Gastroesophageal sphincter (tissue), 4 donors: ENCODE measurements around the gene PIK3R1. TPM values are rescaled to one million over a fixed set of nuclear protein-coding genes. Genes with fewer than 3 reads are reported as not detected.

ENCODE experiments used
- ATAC-seq: fragments of 150-250 bp; one replicate; pipeline ENCODE4 v1.9.1; 2016; ENCODE audit warnings: mild to moderate bottlenecking, moderate library complexity
- H3K27ac ChIP-seq, 4 donors: fragments of 200-600 bp; sonication (generic) in 3 of 4; 1 replicate in 3 of 4; 2 replicates in 1 of 4; pipeline ENCODE4 v1.5.1; 2016 to 2019
- H3K27me3 ChIP-seq: fragments of 200-600 bp; sonication (generic); one replicate; pipeline ENCODE4 v1.5.1; 2019
- H3K36me3 ChIP-seq, 2 donors: fragments of 200-600 bp; sonication (generic); one replicate each; pipeline ENCODE4 v1.5.1; 2019; ENCODE audit warnings: control low read depth in 1 of 2
- H3K4me1 ChIP-seq, 3 donors: fragments of 200-600 bp; sonication (generic); 1 replicate in 2 of 3; 2 replicates in 1 of 3; pipeline ENCODE4 v1.5.1; 2016 to 2019; ENCODE audit warnings: control low read depth in 2 of 3
- H3K4me3 ChIP-seq, 2 donors: fragments of 200-600 bp; sonication (generic); one replicate each; pipeline ENCODE4 v1.5.1; 2019; ENCODE audit warnings: mild to moderate bottlenecking in 1 of 2, moderate library complexity in 1 of 2
- H3K9me3 ChIP-seq, 3 donors: fragments of 200-600 bp; sonication (generic); one replicate each; pipeline ENCODE4 v1.5.1; 2017 to 2019; ENCODE audit warnings: control low read depth in 2 of 3
- CTCF ChIP-seq, 4 experiments: fragments of 200-600 bp in 2 of 4; fragments of 450-650 bp in 2 of 4; sonication (generic) in 1 of 4; IDR thresholded peaks; one replicate each; pipeline ENCODE4 v1.5.1; 2017 to 2019; ENCODE audit warnings: antibody characterized with exemption in 4 of 4, mild to moderate bottlenecking in 2 of 4, moderate library complexity in 2 of 4
- EP300 ChIP-seq: sonication (generic); formaldehyde crosslinking; IDR thresholded peaks from one replicate; pipeline ENCODE4 v1.6.1; 2017; ENCODE audit warnings: antibody characterized with exemption, mild to moderate bottlenecking
- POLR2A ChIP-seq, 2 donors: fragments of 450-650 bp; IDR thresholded peaks; one replicate each; pipeline ENCODE4 v1.6.1; 2017; ENCODE audit warnings: antibody characterized with exemption in 2 of 2, mild to moderate bottlenecking in 2 of 2, moderate library complexity in 1 of 2
- POLR2AphosphoS5 ChIP-seq: sonication (generic); formaldehyde crosslinking; IDR thresholded peaks from one replicate; pipeline ENCODE4 v1.6.1; 2017; ENCODE audit warnings: antibody characterized with exemption
- WGBS, 2 donors: methylation state at CpG; one replicate each; pipeline ENCODE4 v1.1.5; 2018; ENCODE audit warnings: low coverage in 1 of 2; 5-methylcytosine and 5-hydroxymethylcytosine counted together
- total RNA-seq, 4 donors: library from RNA; depleted of rRNA; stranded (reverse); fragments of >200 nt; gene quantifications; one replicate each; pipeline ENCODE4 v1.1.0, GENCODE V29; 2016

The PIK3R1 gene
- total RNA-seq, 4 donors from 2014 or later = 188 to 403 (median 312) TPM

GRCh38 chr5:68214482-68215207, 911 bp upstream of the PIK3R1 start:
- no peak for ATAC-seq

GRCh38 chr5:68215898-68216244, 315 bp downstream of the PIK3R1 start:
- H3K27me3 ChIP-seq = no peaks in the 10 kb centered on the region

More at GRCh38 chr5:68214482-68215207, 911 bp upstream of the PIK3R1 start:
- Histone ChIP-seq H3K4me3 (peak overlapping the region; percentile 78 to 94), H3K9me3 (peaks cover 0 to 4% (median 0%) of the 10 kb centered on the region in 3 donors), H3K27me3 (no peaks in the 10 kb centered on the region), H3K4me1 (peaks cover 0 to 22% (median 5%) of the 10 kb centered on the region in 3 donors), H3K27ac (peak overlapping the region; percentile 89 to 100 (median 98)), H3K36me3 (no peaks in the 10 kb centered on the region)
- WGBS, 2 donors = 12 to 19% methylated on average over 5 to 6 of the region's 37 CpGs
- TF ChIP-seq CTCF (IDR thresholded peaks at IDR 0.05) (peak in 1 of 4 experiments; percentile 33), POLR2AphosphoS5 (no peak)

GRCh38 chr5:68216245-68217046, 890 bp downstream of the PIK3R1 start:
- H3K27ac ChIP-seq = peak overlapping the region; percentile 92 to 100 (median 98)
- peak overlapping the region; percentile 78 to 94 for H3K4me3 ChIP-seq
- TF ChIP-seq CTCF (IDR thresholded peaks at IDR 0.05) (peak in 1 of 4 experiments; percentile 19), EP300 (no peak), POLR2A (IDR thresholded peaks at IDR 0.05) (peak in 1 of 2 donors; percentile 15), POLR2AphosphoS5 (peak; percentile 16)
- no peaks in the 10 kb centered on the region for H3K9me3 ChIP-seq
- no peaks in the 10 kb centered on the region for H3K27me3 ChIP-seq
- H3K4me1 ChIP-seq = peaks cover 0 to 40% (median 5%) of the 10 kb centered on the region in 3 donors
- no peak for ATAC-seq
- peaks cover 0 to 6% of the 10 kb centered on the region in 2 donors for H3K36me3 ChIP-seq
- 0 to 2% methylated on average over 7 of the region's 49 CpGs for WGBS, 2 donors

More at GRCh38 chr5:68215898-68216244, 315 bp downstream of the PIK3R1 start:
- H3K36me3 ChIP-seq = peaks cover 0 to 6% of the 10 kb centered on the region in 2 donors
- WGBS, 2 donors = 3% methylated on average over 7 of the region's 38 CpGs; no CpG with 5 or more reads in 1 of the 2 donors
- H3K9me3 ChIP-seq = peaks cover 0 to under 1% (median 0%) of the 10 kb centered on the region in 3 donors
- peak; percentile 46 for ATAC-seq
- H3K27ac ChIP-seq = peak overlapping the region; percentile 92 to 100 (median 98)
- no peak for TF ChIP-seq EP300
- no peak for TF ChIP-seq CTCF (IDR thresholded peaks at IDR 0.05)
- TF ChIP-seq POLR2AphosphoS5 = no peak
- TF ChIP-seq POLR2A (IDR thresholded peaks at IDR 0.05) = no peak
- H3K4me1 ChIP-seq = peaks cover 0 to 34% (median 5%) of the 10 kb centered on the region in 3 donors
- H3K4me3 ChIP-seq = peak overlapping the region; percentile 78 to 94

GRCh38 chr5:68217047-68217355, 1.4 kb downstream of the PIK3R1 start:
- ATAC-seq = no peak
- TF ChIP-seq POLR2A (IDR thresholded peaks at IDR 0.05) (no peak), POLR2AphosphoS5 (no peak), CTCF (IDR thresholded peaks at IDR 0.05) (no peak), EP300 (no peak)
- WGBS, 2 donors = 7% methylated on average over 3 of the region's 3 CpGs
- Histone ChIP-seq H3K27me3 (no peaks in the 10 kb centered on the region), H3K27ac (peak overlapping the region; percentile 92 to 100 (median 98)), H3K4me3 (peak overlapping the region; percentile 78 to 94), H3K36me3 (peaks cover 0 to 6% of the 10 kb centered on the region in 2 donors), H3K4me1 (peaks cover 0 to 46% (median 8%) of the 10 kb centered on the region in 3 donors), H3K9me3 (no peaks in the 10 kb centered on the region)
